Mucosa of descending colon (tissue), 3 donors: ENCODE results near the gene CLEC16A. TPM values are rescaled to one million over a fixed set of nuclear protein-coding genes. Genes with fewer than 3 reads are reported as not detected.

ENCODE experiments used
- ATAC-seq: fragments of 200-7000 bp; cut with Tn5 transposase; one replicate; pipeline ENCODE4 v1.9.1; 2020; ENCODE audit warnings: mild to moderate bottlenecking, moderate library complexity
- DNase-seq, 3 donors: peaks; one replicate each; pipeline ENCODE4 v3.0.0-alpha.2; 2020
- H3K36me3 ChIP-seq: fragments of 200-600 bp; one replicate; pipeline ENCODE4 v1.8.0; 2021; ENCODE audit warnings: low read depth, mild to moderate bottlenecking
- H3K4me1 ChIP-seq: fragments of 200-600 bp; one replicate; pipeline ENCODE4 v1.8.0; 2021; ENCODE audit warnings: low read depth, mild to moderate bottlenecking
- H3K4me3 ChIP-seq: fragments of 200-600 bp; one replicate; pipeline ENCODE4 v1.8.0; 2021; ENCODE audit warnings: mild to moderate bottlenecking
- H3K9me3 ChIP-seq: fragments of 200-600 bp; one replicate; pipeline ENCODE4 v1.8.0; 2021; ENCODE audit warnings: mild to moderate bottlenecking
- CTCF ChIP-seq: fragments of 200-600 bp; IDR thresholded peaks from one replicate; pipeline ENCODE4 v1.8.0; 2022; ENCODE audit warnings: antibody characterized with exemption, mild to moderate bottlenecking
- intact Hi-C, 2 donors: fragments of 100-400 bp; cut with DNase I in 1 of 2; cut with micrococcal nuclease in 1 of 2; formaldehyde crosslinking; loops; one replicate each; pipeline versions ENCODE4 v1.11.0 to v1.11.1; 2022; cut with DNase I, micrococcal nuclease
- total RNA-seq, 3 donors: library from RNA; stranded (reverse); fragmentation: NEBNext Ultra II Directional in 2 of 3; extraction: Animal tissue kit (Norgen Biotek cat#: 25700) in 2 of 3; gene quantifications; one replicate each; pipeline versions ENCODE4 v1.2.1 to v1.2.4, GENCODE V29; 2021 to 2023
- donor health status: DM: no; HTN: no; CAD: no; lungs with moderate emphysema.
- donor health status: DM: no; HTN: no; CAD: no.
- donor health status: DM: no; HTN: yes; CAD: no.

CLEC16A gene
- total RNA-seq, 3 donors from 2014 or later, result 30.3 to 38.1 (median 37.1) TPM

GRCh38 chr16:11025120-11025531 lies 80.8 kb downstream of the CLEC16A start:
- Histone ChIP-seq H3K36me3 (no peaks in the 10 kb centered on the region), H3K9me3 (no peaks in the 10 kb centered on the region), H3K4me1 (peaks cover 3% of the 10 kb centered on the region), H3K4me3 (no peak overlapping the region)
- DNase-seq (no peak), ATAC-seq (no peak)
- intact Hi-C loops, result no loop called here
- no peak for TF ChIP-seq CTCF

DNA sequence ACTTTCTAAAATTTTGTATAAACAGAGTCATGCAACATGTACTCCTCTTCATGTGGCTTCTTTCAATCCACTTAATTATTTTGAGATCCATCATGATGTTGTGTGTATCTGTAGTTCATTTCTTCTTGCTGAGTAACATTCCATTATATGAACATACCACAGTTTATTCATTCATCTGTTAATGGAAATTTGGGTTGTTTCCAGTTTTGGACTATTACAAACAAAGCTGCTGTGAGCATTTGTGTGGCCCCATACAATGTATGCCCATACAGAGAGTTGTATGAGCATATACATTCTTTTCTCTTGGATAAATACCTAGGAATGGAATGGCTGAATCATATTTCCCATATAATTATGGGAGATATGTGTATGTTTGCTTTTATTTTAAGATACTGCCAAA lies 85.6 kb downstream of the CLEC16A start:
- Histone ChIP-seq H3K4me1 (no peaks in the 10 kb centered on the region), H3K9me3 (no peaks in the 10 kb centered on the region), H3K36me3 (no peaks in the 10 kb centered on the region), H3K4me3 (no peak overlapping the region)
- TF ChIP-seq CTCF, result no peak
- no peak for ATAC-seq
- no peak for DNase-seq
- intact Hi-C loops, result no loop called here

DNA sequence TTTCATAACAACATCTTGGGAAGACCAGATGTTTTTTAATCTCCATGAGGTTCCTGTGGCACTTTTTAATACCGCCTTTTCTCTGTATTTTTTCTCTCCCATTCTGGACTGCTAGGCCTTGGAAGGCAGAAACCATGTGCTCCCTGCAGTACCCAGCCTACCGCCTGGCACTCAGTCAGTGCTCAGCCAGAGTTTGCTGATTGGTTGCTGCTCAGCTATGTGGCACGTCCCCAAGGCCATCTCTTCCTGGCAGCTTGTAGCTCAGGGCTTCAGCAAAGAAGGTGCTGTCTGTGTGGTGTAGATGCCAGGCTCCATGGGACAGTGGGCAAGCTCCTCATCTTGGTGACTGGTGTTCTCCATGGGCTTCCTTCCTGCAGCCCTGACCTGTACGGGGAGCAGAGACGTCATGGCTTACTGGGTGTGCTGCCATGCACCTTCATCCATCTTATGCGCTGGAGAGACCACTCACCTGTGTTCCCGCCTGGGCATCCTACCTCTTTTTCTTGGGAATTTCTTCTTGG lies 86.7 kb downstream of the CLEC16A start:
- Histone ChIP-seq H3K36me3 (no peaks in the 10 kb centered on the region), H3K4me3 (no peak overlapping the region), H3K4me1 (no peaks in the 10 kb centered on the region), H3K9me3 (no peaks in the 10 kb centered on the region)
- no peak for ATAC-seq
- intact Hi-C loops, result no loop called here
- DNase-seq, result no peak
- TF ChIP-seq CTCF, result no peak

DNA sequence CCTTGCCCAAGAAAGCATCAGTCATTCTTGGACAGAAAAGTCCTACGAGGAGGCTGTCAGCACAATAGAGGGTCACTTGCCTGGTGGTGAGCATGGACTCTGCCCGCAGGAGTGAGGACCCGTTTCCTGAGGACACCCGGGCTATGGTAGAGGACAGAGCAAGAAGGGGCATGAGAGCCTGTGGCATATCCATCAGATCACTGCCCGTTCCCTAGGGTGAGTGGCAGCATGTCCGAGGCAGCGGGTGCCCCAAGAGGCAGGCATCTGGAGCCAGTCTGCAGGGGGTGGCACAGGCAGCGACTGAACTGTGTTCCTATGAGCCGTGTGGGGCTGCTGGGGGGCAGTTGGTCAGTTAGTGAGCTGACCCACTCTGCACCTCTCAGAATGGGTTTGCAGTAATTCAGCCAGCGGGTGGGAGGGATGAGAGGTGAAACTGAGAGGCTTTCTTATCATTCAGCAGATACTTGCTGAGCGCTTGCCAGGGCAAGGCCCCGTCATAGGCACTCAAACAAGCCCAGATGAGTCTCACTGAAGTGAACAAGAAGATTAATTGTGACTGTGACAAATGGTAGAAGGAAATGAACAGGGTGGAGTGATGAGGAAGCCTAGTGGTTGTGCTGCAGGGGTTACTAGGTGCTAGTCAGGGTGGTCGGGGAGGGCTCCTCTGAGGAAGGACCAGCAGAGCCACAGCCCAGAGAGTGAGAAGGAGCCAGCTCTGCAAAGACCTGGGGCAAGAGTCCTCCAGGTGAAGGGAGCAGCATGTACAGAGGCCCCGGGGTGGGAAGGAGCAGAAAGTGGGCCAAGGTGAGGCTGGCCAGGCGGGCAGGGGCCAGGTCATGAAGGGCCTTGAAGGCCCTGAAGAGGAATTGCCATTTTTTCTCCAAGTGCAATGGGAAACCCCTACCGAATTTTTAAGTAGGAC lies 87.9 kb downstream of the CLEC16A start:
- no peaks in the 10 kb centered on the region for H3K36me3 ChIP-seq
- intact Hi-C loops, result no loop called here
- TF ChIP-seq CTCF, result no peak
- ATAC-seq, result no peak
- H3K4me3 ChIP-seq, result no peak overlapping the region
- H3K4me1 ChIP-seq, result no peaks in the 10 kb centered on the region
- DNase-seq, result no peak
- no peaks in the 10 kb centered on the region for H3K9me3 ChIP-seq

DNA sequence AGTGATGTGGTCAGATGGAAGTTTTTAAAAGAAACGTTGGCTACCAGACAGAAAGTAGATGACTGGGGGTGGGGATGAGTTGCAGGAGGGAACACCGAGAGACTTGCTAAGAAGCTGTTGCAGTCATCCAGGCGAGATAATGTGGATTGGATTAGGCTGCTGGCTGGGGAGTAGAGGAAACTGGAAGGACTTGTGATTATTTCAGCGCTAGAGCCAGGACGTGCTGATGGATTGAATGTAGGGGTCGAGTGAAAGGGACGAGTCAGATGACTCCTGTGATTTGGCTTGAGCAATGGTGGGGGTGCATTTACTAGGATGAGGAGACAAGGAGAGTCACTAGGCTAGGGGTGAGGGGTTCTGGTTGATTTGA lies 88.5 kb downstream of the CLEC16A start:
- DNase-seq (peak in 1 of 3 donors; percentile 22), ATAC-seq (peak; percentile 34)
- Histone ChIP-seq H3K36me3 (no peaks in the 10 kb centered on the region), H3K4me3 (no peak overlapping the region), H3K4me1 (no peaks in the 10 kb centered on the region), H3K9me3 (no peaks in the 10 kb centered on the region)
- intact Hi-C loops, result no loop called here
- no peak for TF ChIP-seq CTCF
